ENCODE results near the gene E2F2. TPM values are rescaled to one million over a fixed set of nuclear protein-coding genes. Genes with fewer than 3 reads are reported as not detected.

E2F2 gene
- total RNA-seq, 1 donor from 2014 or later = 1.1 TPM

DNA sequence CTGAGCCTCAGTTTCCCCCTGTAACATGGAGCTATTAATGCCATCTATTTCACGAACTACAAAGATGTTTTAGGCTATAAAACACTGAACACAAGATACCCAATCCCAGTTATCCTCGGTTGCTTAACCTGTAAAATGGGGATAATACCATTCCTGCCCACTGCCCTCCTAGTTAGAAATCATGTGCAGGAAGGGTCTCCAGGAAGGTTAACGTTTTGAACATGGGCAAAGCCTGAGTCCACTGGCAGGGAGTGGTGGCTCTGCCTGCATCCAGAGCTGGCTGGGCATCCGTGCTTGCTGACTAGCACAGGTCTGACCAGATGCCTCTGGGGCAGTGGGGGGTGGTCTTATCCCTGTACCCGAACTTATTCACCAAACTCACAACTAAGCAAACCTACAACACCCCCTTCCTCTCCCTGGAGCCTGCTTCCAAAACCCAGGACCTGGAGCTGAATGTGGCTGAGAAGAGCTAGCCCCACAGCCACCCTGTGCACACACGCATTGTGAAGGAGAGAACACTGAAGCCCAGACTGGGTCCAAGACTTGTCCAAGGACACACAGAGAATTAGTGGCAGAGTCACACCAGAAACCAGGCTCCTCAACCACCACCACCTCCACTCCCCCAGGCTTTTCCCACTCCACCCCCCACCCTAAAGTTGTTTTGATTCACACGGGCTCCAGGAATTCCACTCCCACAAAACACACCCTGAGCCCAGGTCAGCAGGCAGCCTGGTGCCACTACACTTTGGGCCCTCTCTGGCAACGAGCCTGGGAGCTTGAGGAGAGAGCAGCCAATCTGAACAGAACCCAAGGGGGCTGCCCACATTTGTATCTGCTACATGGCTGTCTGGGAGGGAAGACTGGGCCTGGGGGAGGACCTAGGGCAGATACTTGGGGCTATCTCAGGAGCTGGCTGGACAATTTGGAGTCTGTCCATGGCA is 1.6 kb downstream of the E2F2 start:
- H3K4me1 ChIP-seq = peaks cover 80% of the 10 kb centered on the region
- no peak for DNase-seq
- H3K36me3 ChIP-seq = no peaks in the 10 kb centered on the region
- peak overlapping the region; percentile 60 for H3K27ac ChIP-seq
- intact Hi-C loops (cut with DNase I) = no loop called here
- no peak for ATAC-seq
- no peaks in the 10 kb centered on the region for H3K27me3 ChIP-seq (ENCODE audit: low read depth)
- no peaks in the 10 kb centered on the region for H3K9me3 ChIP-seq
- TF ChIP-seq, protein P1, sequence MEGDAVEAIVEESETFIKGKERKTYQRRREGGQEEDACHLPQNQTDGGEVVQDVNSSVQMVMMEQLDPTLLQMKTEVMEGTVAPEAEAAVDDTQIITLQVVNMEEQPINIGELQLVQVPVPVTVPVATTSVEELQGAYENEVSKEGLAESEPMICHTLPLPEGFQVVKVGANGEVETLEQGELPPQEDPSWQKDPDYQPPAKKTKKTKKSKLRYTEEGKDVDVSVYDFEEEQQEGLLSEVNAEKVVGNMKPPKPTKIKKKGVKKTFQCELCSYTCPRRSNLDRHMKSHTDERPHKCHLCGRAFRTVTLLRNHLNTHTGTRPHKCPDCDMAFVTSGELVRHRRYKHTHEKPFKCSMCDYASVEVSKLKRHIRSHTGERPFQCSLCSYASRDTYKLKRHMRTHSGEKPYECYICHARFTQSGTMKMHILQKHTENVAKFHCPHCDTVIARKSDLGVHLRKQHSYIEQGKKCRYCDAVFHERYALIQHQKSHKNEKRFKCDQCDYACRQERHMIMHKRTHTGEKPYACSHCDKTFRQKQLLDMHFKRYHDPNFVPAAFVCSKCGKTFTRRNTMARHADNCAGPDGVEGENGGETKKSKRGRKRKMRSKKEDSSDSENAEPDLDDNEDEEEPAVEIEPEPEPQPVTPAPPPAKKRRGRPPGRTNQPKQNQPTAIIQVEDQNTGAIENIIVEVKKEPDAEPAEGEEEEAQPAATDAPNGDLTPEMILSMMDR (IDR thresholded peaks at IDR 0.05) = no peak
- H3K4me3 ChIP-seq = peak overlapping the region; percentile 58

DNA sequence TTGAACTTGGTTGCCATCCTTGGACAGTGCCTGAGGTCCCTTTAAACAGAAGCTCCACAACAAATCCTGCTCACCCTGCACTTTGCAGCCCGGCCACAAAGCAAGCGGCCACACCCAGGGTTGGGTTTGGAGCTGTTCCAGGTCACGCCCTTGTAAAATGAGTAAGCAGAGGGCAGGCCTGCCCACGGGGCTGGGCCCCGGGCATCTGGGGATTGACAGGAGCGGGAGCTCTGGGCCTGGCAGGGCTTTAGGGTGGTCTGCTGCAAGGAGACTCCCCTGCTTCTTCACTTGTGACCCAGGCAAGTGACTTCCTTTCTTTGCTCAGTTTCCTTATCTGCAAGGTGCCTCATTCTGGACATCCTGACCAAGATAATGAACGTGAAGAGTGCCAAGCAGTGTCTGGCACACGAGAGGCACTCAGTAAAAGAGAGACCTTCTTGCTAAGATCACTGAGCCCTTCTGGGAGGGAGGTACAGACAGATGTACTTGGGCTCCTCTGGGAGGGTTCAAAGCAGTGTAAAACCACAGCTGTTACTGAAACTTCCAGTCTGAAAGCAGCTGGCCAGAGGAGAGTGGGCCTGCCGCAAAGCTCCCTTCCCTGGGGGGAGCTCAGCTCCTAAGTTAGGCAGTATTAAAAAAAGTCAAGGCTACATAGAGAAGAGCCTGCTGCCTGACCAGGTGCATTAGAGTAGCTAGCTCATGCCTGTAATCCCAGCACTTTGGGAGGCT is 2.6 kb downstream of the E2F2 start:
- Histone ChIP-seq H3K27ac (peak overlapping the region; percentile 60), H3K4me3 (peak overlapping the region; percentile 30), H3K27me3 (ENCODE audit: low read depth) (no peaks in the 10 kb centered on the region), H3K4me1 (peaks cover 79% of the 10 kb centered on the region), H3K9me3 (no peaks in the 10 kb centered on the region), H3K36me3 (no peaks in the 10 kb centered on the region)
- ATAC-seq (peak; percentile 83 to 88), DNase-seq (peak; percentile 91)
- TF ChIP-seq, protein P1 (IDR thresholded peaks at IDR 0.05) = peak; percentile 5
- intact Hi-C loops (cut with DNase I) = no loop called here

DNA sequence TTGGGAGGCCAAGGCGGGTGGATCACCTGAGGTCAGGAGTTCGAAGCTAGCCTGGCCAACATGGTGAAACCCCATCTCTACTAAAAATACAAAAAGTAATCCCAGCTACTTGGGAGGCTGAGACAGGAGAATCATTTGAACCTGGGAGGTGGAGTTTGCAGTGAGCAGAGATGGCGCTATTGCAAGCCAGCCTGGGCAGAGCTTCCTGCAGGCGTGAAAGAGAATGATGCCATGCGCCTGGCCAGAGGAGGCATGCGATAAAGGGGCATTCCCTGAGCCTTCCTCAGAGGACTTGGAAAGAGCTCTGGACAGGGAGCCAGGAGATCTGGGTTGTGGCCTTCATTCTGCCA is 3.2 kb downstream of the E2F2 start:
- peak overlapping the region; percentile 30 for H3K4me3 ChIP-seq
- DNase-seq (no peak), ATAC-seq (peak in 1 of 2 donors; percentile 1)
- H3K4me1 ChIP-seq = peaks cover 74% of the 10 kb centered on the region
- H3K9me3 ChIP-seq = no peaks in the 10 kb centered on the region
- H3K27me3 ChIP-seq (ENCODE audit: low read depth) = no peaks in the 10 kb centered on the region
- TF ChIP-seq, protein P1 (IDR thresholded peaks at IDR 0.05) = peak; percentile 15
- intact Hi-C loops (cut with DNase I) = no loop called here
- no peaks in the 10 kb centered on the region for H3K36me3 ChIP-seq
- H3K27ac ChIP-seq = peak overlapping the region; percentile 60

DNA sequence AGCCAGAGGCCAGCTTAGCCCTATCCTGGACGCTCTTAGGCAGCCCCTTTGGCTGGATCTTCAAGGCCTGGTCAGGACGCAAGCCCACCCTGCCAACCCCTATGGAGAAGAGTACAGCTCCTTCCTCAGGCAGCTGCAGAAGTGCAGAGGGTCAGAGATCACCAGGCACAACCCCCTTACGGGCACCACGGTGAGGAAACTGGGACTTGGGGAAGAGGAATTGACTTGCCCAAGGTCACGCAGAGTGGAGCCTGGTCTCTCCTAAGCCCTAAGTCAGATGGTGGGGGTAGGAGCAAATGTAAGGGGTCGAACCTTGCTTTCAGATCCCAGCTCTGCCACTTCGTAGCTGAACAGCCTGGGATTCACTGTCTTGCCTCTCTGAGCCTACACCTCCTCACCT is 3.7 kb downstream of the E2F2 start:
- intact Hi-C loops (cut with DNase I) = no loop called here
- TF ChIP-seq, protein P1 (IDR thresholded peaks at IDR 0.05) = no peak
- no peak for DNase-seq
- Histone ChIP-seq H3K4me3 (no peak overlapping the region), H3K36me3 (no peaks in the 10 kb centered on the region), H3K4me1 (peaks cover 69% of the 10 kb centered on the region), H3K27ac (peak overlapping the region; percentile 60), H3K27me3 (ENCODE audit: low read depth) (no peaks in the 10 kb centered on the region), H3K9me3 (no peaks in the 10 kb centered on the region)
- no peak for ATAC-seq

DNA sequence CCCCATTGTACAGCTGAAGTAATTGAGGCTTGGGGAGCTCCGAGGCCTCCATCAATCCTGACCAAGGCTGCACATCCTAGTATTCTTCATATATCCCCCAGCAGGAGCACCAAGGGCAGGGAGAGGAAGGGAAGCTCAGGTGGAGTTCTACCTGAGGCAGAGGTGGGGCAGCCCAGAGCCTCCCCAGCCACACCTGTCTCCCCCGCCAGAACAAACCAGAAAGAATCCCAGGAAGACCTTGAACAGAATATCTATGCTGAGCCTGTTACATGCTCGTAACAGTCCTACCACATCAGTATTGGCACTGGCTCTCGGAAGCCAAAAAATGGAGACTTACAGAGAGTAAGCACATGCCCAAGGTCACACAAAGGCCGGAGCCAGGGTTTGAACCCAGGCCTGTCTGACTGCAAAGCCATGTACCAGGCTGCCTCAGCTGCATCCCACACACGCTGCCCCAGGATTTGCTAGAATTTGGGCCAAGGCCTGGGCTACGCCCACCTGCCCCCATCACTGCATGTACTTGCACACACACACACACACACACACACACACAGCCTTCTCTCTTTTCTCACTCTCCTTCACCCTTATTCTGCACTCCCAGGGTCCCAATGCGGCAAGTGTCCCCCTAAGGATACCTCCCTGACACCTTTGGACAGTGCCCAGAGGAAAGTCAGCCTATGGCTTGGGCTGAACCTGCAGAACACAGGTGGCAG is 4.5 kb downstream of the E2F2 start:
- Histone ChIP-seq H3K27ac (peak overlapping the region; percentile 60), H3K4me1 (peaks cover 60% of the 10 kb centered on the region), H3K4me3 (no peak overlapping the region), H3K36me3 (no peaks in the 10 kb centered on the region), H3K27me3 (ENCODE audit: low read depth) (no peaks in the 10 kb centered on the region), H3K9me3 (no peaks in the 10 kb centered on the region)
- ATAC-seq = no peak
- TF ChIP-seq, protein P1 (IDR thresholded peaks at IDR 0.05) = no peak
- intact Hi-C loops (cut with DNase I) = no loop called here
- DNase-seq = no peak
